Fibroblast of mammary gland (primary cell): Measurements from ENCODE around the gene AOPEP.

ENCODE experiments used
- DNase-seq: peaks from one replicate; pipeline ENCODE4 v3.0.0-alpha.2; 2010; ENCODE audit warnings: low read depth
- H3K4me3 ChIP-seq: 2 replicates; pipeline ENCODE4 v1.5.1; 2011; ENCODE audit warnings: low read depth, mild to moderate bottlenecking, low read length, moderate library complexity; ENCODE audit not compliant: control insufficient read depth
- CTCF ChIP-seq: conservative IDR thresholded peaks from 2 replicates; pipeline ENCODE4 v1.5.1; 2011; ENCODE audit warnings: low read depth, low read length, inconsistent platforms; ENCODE audit not compliant: control insufficient read depth, insufficient read depth

AOPEP gene

GRCh38 chr9:95036676-95037075 lies 310.2 kb downstream of the AOPEP start:
- H3K4me3 ChIP-seq: no peak overlapping the region
- DNase-seq: no peak
- TF ChIP-seq CTCF: no peak

GRCh38 chr9:95037789-95038521 lies 311.5 kb downstream of the AOPEP start:
- TF ChIP-seq CTCF: no peak
- no peak overlapping the region for H3K4me3 ChIP-seq
- DNase-seq: no peak

- no peak for DNase-seq
- no peak overlapping the region for H3K4me3 ChIP-seq
- no peak for TF ChIP-seq CTCF
Observed at GRCh38 chr9:95038666-95039065, 312.2 kb downstream of the AOPEP start.

- DNase-seq: no peak
- H3K4me3 ChIP-seq: no peak overlapping the region
- TF ChIP-seq CTCF: no peak
Observed at GRCh38 chr9:95040106-95040505, 313.6 kb downstream of the AOPEP start.

GRCh38 chr9:95043826-95044225 lies 317.3 kb downstream of the AOPEP start:
- DNase-seq: no peak
- H3K4me3 ChIP-seq: no peak overlapping the region
- TF ChIP-seq CTCF: no peak

- no peak overlapping the region for H3K4me3 ChIP-seq
- no peak for TF ChIP-seq CTCF
- DNase-seq: no peak
Observed at GRCh38 chr9:95044731-95045508, 318.4 kb downstream of the AOPEP start.
